ENCODE results near the gene IPMK. TPM values are rescaled to one million over a fixed set of nuclear protein-coding genes. Genes with fewer than 3 reads are reported as not detected.

IPMK gene
- total and polyA plus RNA-seq, 2 of the 8 experiments (the other 6 are each of a cell fraction or from before 2014, with no cell fraction given): 1.3 to 7.8 TPM

DNA sequence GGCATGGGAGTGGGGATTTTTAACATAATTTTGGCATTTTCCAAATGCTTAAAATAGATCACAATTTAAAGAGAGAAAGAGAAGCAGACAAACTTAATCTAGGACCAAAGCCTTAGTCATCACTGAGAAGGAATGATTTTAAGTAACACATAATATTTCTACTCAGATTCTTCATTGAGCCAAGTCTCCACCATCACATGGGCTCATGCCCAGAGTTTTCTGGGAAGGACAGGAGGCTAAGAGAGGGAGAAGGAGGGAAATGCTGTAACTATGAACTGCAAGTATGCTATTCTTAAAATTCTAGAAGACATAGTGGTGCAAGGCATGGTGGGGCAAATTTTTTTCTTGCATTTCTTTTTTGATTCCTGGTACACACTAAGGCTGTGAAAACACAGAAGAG is 43.3 kb upstream of the IPMK start:
- Histone ChIP-seq H3K27ac (ENCODE audit: low read depth, low read length) (no peak overlapping the region), H3K4me2 (ENCODE audit: insufficient read depth in 1 of 2, low read depth in 2 of 2, low read length in 2 of 2) (no peak overlapping the region), H4K5ac (ENCODE audit: insufficient read length, low read depth, low read length) (no peak overlapping the region), H2BK20ac (ENCODE audit: low read length) (no peak overlapping the region), H2BK15ac (ENCODE audit: low read length) (no peak overlapping the region), H4K20me1 (replicated peaks in 1 of 2; ENCODE audit: control insufficient read depth in 1 of 2, insufficient read depth in 2 of 2, low read length in 2 of 2) (no peaks in the 10 kb centered on the region), H3K27me3 (replicated peaks in 1 of 4; ENCODE audit: control insufficient read depth in 3 of 4, extremely low read depth in 1 of 4, insufficient read depth in 3 of 4, low read length in 3 of 4) (no peaks in the 10 kb centered on the region), H3K14ac (ENCODE audit: insufficient read length) (no peak overlapping the region), H2AFZ (ENCODE audit: low read length) (no peak overlapping the region), H3K9ac (replicated peaks in 1 of 4; ENCODE audit: extremely low read depth in 1 of 4, low read depth in 3 of 4, low read length in 3 of 4) (no peak overlapping the region), H3K4ac (replicated peaks; ENCODE audit: insufficient read length, low read depth, low read length) (no peak overlapping the region), H3K18ac (ENCODE audit: extremely low read depth, low read length) (no peak overlapping the region), H3K9me3 (ENCODE audit: insufficient read depth in 2 of 2, low read depth in 1 of 2, low read length in 1 of 2) (no peaks in the 10 kb centered on the region), H3K4me1 (replicated peaks in 1 of 4; ENCODE audit: control insufficient read depth in 3 of 4, insufficient read depth in 4 of 4, low read length in 3 of 4) (no peaks in the 10 kb centered on the region), H3K79me2 (ENCODE audit: control insufficient read depth in 1 of 2, insufficient read depth in 2 of 2, low read length in 2 of 2) (no peaks in the 10 kb centered on the region), H3K36me3 (ENCODE audit: control insufficient read depth in 2 of 4, insufficient read depth in 4 of 4, low read length in 3 of 4) (no peaks in the 10 kb centered on the region), H3K4me3 (ENCODE audit: extremely low read depth in 1 of 4, insufficient read depth in 2 of 4, low read depth in 3 of 4, low read length in 4 of 4) (no peak overlapping the region), H2BK12ac (ENCODE audit: low read depth, low read length) (no peak overlapping the region), H4K8ac (ENCODE audit: extremely low read depth, insufficient read depth, low read length) (no peak overlapping the region), H3K79me1 (ENCODE audit: low read depth, low read length) (no peaks in the 10 kb centered on the region), H3K23me2 (ENCODE audit: low read depth, low read length) (0 out of 2 replicates have a peak, but pooled peaks cover 2% of the 10 kb centered on the region), H2AK5ac (ENCODE audit: low read depth, low read length) (no peak overlapping the region), H3K23ac (ENCODE audit: insufficient read length) (no peak overlapping the region), H2BK5ac (ENCODE audit: low read depth, low read length) (no peak overlapping the region), H2BK120ac (replicated peaks; ENCODE audit: low read depth, low read length) (no peak overlapping the region), H3K56ac (replicated peaks; ENCODE audit: insufficient read length, low read depth, low read length) (no peak overlapping the region), H4K91ac (replicated peaks; ENCODE audit: insufficient read length, low read length) (no peak overlapping the region)
- ChIA-PET CTCF (ENCODE audit: partially characterized antibody) (interaction anchor here (1.4 to 3.1 kb wide), 2 partner anchors 11 to 15 kb away, joined by 4 to 22 read pairs; no protein-coding TSS in a partner anchor), POLR2A (ENCODE audit: partially characterized antibody) (no interaction called here)
- no peak for DNase-seq (ENCODE audit: low read depth in 1 of 2, low spot score in 2 of 2)
- no peak for TF ChIP-seq GABPA (IDR thresholded peaks at IDR 0.05; ENCODE audit: borderline replicate concordance, insufficient read depth, low read length)
- no peak for TF ChIP-seq SAP30 (IDR thresholded peaks at IDR 0.05; ENCODE audit: insufficient read depth, insufficient replicate concordance, low read length)
- no peak for TF ChIP-seq EP300 (IDR thresholded peaks at IDR 0.05; ENCODE audit: borderline replicate concordance in 1 of 2, low read depth in 2 of 2, low read length in 2 of 2)
- no peak for TF ChIP-seq POLR2A (IDR thresholded peaks at IDR 0.05; ENCODE audit: control extremely low read depth in 1 of 2, low read depth in 2 of 2, low read length in 2 of 2)
- no peak for TF ChIP-seq RFX5 (IDR thresholded peaks at IDR 0.05; ENCODE audit: borderline replicate concordance, low read depth, low read length)
- TF ChIP-seq HDAC2 (IDR thresholded peaks at IDR 0.05; ENCODE audit: borderline replicate concordance in 1 of 2, low read depth in 2 of 2, low read length in 2 of 2): no peak
- no peak for TF ChIP-seq RBBP5 (IDR thresholded peaks at IDR 0.05; ENCODE audit: borderline replicate concordance, low read depth, low read length)
- no peak for TF ChIP-seq HDAC6 (IDR thresholded peaks at IDR 0.05; ENCODE audit: low read depth, low read length)
- no peak for TF ChIP-seq SP1 (IDR thresholded peaks at IDR 0.05; ENCODE audit: low read depth, low read length)
- no peak for FAIRE-seq

Measured in H1 (cell line).